Kidney (tissue), 14 donors: ENCODE results near the gene SYNE3. TPM values are rescaled to one million over a fixed set of nuclear protein-coding genes. Genes with fewer than 3 reads are reported as not detected.

ENCODE experiments used
- DNase-seq, 5 donors: peaks; one replicate each; pipeline ENCODE4 v3.0.0-alpha.2; 2013 to 2020
- FAIRE-seq: peaks from 2 replicates; lab custom pipeline; 2012; peaks lifted over from hg19 to GRCh38; lab: Jason Lieb, UNC
- H3K27ac ChIP-seq, 2 donors: one replicate each; pipeline ENCODE4 v1.7.0; 2013; ENCODE audit warnings: low read depth in 2 of 2, low read length in 2 of 2, inconsistent platforms in 1 of 2
- H3K27me3 ChIP-seq: one replicate; pipeline ENCODE4 v1.7.1; 2013; ENCODE audit warnings: low read length, inconsistent platforms; ENCODE audit not compliant: control insufficient read depth, insufficient read depth
- H3K36me3 ChIP-seq, 3 donors: one replicate each; pipeline versions ENCODE4 v1.7.0 to v1.7.1; 2013; ENCODE audit warnings: low read length in 3 of 3, control low read depth in 1 of 3, inconsistent platforms in 1 of 3; ENCODE audit not compliant: insufficient read depth in 3 of 3, control insufficient read depth in 2 of 3
- H3K4me1 ChIP-seq, 3 donors: one replicate each; pipeline versions ENCODE4 v1.7.0 to v1.7.1; 2013; ENCODE audit warnings: low read length in 3 of 3, inconsistent platforms in 1 of 3, low read depth in 1 of 3; ENCODE audit not compliant: control insufficient read depth in 2 of 3, insufficient read depth in 2 of 3
- H3K4me3 ChIP-seq, 3 donors: one replicate each; pipeline versions ENCODE4 v1.7.0 to v1.8.1; 2013; ENCODE audit warnings: low read length in 3 of 3, control low read depth in 1 of 3, inconsistent platforms in 1 of 3
- H3K9ac ChIP-seq, 3 donors: one replicate each; pipeline versions ENCODE4 v1.7.0 to v1.7.1; 2013; ENCODE audit warnings: low read length in 3 of 3, control low read depth in 1 of 3, inconsistent platforms in 1 of 3
- H3K9me3 ChIP-seq, 3 donors: one replicate each; pipeline versions ENCODE4 v1.7.0 to v1.7.1; 2013; ENCODE audit warnings: low read length in 3 of 3, control low read depth in 1 of 3, inconsistent platforms in 1 of 3; ENCODE audit not compliant: control insufficient read depth in 2 of 3, insufficient read depth in 1 of 3
- intact Hi-C: fragments of 100-400 bp; cut with DNase I; formaldehyde crosslinking; loops from one replicate; pipeline ENCODE4 v1.11.1; 2022
- polyA plus RNA-seq: library from polyadenylated mRNA; stranded (reverse); fragments of 350-450 nt; fragmentation: Illumina TruSeq; extraction: RNeasy Lipid Tissue Mini Kit (QIAGEN cat#74804); gene quantifications from one replicate; pipeline ENCODE4 v1.2.3, GENCODE V29; 2014; ENCODE audit warnings: low read depth, low replicate concordance; ENCODE audit not compliant: insufficient read depth
- total RNA-seq: library from RNA; stranded (reverse); fragmentation: NEBNext Ultra II Directional; extraction: Animal tissue kit (Norgen Biotek cat#: 25700); gene quantifications from one replicate; pipeline ENCODE4 v1.2.1, GENCODE V29; 2021
- TF ChIP-seq, protein P1 (sequence below): IDR thresholded peaks from 3 replicates; pipeline ENCODE4 v1.5.1; 2012; ENCODE audit warnings: mild to moderate bottlenecking, moderate library complexity, borderline replicate concordance; ENCODE audit not compliant: insufficient read depth; ENCODE audit errors: extremely low read depth
- donor health status: control.
- donor health status: control.
- donor health status: control.
- donor health status: control.
- donor health status: control.
- donor health status: DM: yes; HTN: yes; CAD: no.
- donor health status: Normal renal cell carcinoma (clear cell type).

SYNE3 gene
- total and polyA plus RNA-seq, 2 donors from 2014 or later = 0.54 to 18.5 TPM

DNA sequence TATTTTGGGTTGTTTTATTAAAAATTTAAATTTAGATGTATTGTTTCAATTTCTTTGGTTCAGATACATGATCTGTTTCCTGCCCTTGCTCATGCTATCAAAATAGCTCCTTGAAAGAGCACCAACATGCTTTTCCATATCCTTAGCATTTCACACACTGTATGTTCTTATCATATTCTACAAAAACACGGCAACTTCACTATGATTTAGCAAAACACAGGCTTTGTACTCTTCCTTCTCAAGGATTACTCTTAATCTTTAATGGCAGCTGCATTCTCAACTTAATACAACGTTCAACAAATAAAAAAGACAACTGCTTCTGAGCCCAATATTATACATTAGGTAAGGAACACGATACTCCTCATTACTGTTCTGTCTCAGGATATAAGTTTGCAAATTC, 15.5 kb upstream of the SYNE3 start:
- no peaks in the 10 kb centered on the region for H3K36me3 ChIP-seq
- peak overlapping the region in 1 of 3 donors; percentile 66 for H3K4me3 ChIP-seq
- no peak for FAIRE-seq
- peak overlapping the region in 1 of 3 donors; percentile 42 for H3K9ac ChIP-seq
- peaks cover 9 to 43% (median 24%) of the 10 kb centered on the region in 3 donors for H3K4me1 ChIP-seq
- H3K27me3 ChIP-seq = no peaks in the 10 kb centered on the region
- TF ChIP-seq, protein P1, sequence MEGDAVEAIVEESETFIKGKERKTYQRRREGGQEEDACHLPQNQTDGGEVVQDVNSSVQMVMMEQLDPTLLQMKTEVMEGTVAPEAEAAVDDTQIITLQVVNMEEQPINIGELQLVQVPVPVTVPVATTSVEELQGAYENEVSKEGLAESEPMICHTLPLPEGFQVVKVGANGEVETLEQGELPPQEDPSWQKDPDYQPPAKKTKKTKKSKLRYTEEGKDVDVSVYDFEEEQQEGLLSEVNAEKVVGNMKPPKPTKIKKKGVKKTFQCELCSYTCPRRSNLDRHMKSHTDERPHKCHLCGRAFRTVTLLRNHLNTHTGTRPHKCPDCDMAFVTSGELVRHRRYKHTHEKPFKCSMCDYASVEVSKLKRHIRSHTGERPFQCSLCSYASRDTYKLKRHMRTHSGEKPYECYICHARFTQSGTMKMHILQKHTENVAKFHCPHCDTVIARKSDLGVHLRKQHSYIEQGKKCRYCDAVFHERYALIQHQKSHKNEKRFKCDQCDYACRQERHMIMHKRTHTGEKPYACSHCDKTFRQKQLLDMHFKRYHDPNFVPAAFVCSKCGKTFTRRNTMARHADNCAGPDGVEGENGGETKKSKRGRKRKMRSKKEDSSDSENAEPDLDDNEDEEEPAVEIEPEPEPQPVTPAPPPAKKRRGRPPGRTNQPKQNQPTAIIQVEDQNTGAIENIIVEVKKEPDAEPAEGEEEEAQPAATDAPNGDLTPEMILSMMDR = no peak
- H3K9me3 ChIP-seq = no peaks in the 10 kb centered on the region
- DNase-seq = no peak
- no peak overlapping the region for H3K27ac ChIP-seq
- intact Hi-C loops = loop anchor here (5.0 kb wide), 1 partner anchor 85 kb away; no protein-coding TSS in a partner anchor

DNA sequence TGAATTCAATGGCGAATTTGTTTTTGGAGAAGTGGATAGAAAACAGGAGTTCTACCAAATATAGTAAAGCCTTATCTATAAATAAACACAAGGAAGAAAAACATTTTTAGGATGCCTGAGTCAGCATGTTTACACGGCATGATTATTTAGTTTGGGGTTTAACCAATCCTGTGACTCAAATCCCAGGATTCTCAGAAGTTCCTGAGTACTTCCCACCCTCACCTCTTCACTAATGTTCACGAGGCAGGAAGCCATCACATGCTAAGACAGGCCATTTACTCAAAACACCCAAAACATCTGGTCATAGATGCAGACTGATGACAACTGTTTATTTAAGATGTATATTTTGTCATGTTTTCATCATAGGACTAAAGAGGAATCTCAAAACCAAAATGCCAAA, 15.0 kb upstream of the SYNE3 start:
- Histone ChIP-seq H3K9ac (no peak overlapping the region), H3K4me3 (peak overlapping the region in 1 of 3 donors; percentile 10), H3K27me3 (no peaks in the 10 kb centered on the region), H3K27ac (peak overlapping the region in 1 of 2 donors; percentile 18), H3K9me3 (no peaks in the 10 kb centered on the region), H3K36me3 (no peaks in the 10 kb centered on the region), H3K4me1 (peaks cover 5 to 41% (median 23%) of the 10 kb centered on the region in 3 donors)
- no peak for FAIRE-seq
- intact Hi-C loops = loop anchor here (5.0 kb wide), 1 partner anchor 84 kb away; no protein-coding TSS in a partner anchor
- TF ChIP-seq, protein P1 = no peak
- DNase-seq = peak in 1 of 5 donors; percentile 57

DNA sequence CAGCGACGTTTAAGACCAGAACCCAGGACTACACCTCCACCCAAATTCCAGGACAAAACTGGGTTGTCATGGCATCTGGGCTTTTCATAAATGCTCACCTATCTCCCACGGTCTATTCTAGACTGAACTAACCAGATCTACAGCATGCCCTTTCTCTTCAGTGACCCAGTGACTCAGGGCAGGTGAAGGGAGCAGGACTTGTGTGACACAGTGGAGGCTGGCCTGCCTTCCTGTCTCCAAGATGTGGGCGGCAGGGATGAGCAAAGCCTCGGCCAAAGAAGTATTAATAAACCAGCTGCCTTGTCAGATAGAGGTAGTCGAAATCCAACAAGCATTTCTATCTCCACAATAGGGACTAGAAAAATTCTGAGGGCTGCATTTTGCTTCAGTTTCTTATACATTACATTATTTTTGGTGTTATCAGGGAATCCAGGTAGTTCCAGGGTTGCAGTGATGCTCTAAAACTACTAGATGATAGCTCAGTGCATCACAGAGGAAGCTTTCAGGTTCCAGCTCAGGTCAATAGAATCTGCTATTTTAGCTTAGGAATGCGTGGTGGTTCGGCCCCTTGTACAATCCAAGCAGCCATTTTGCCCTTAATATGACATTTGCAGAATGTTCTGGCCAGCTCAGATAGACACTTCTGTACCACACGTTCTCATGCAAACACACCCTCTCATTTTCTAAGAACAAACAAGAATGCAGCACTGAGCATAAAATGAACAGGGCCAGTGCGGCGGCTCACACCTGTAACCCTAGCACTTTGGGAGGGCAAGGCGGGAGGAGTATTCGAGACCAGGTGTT, 14.2 kb upstream of the SYNE3 start:
- H3K9me3 ChIP-seq = no peaks in the 10 kb centered on the region
- peak in 1 of 5 donors; percentile 28 for DNase-seq
- TF ChIP-seq, protein P1 = no peak
- intact Hi-C loops = loop anchor here (5.0 kb wide), 1 partner anchor 83 kb away; no protein-coding TSS in a partner anchor
- no peaks in the 10 kb centered on the region for H3K27me3 ChIP-seq
- H3K36me3 ChIP-seq = no peaks in the 10 kb centered on the region
- FAIRE-seq = no peak
- H3K4me1 ChIP-seq = peaks cover 5 to 38% (median 31%) of the 10 kb centered on the region in 3 donors
- no peak overlapping the region for H3K9ac ChIP-seq
- H3K4me3 ChIP-seq = no peak overlapping the region
- no peak overlapping the region for H3K27ac ChIP-seq
